ENCODE measurements around the gene ATG9B. TPM values are rescaled to one million over a fixed set of nuclear protein-coding genes. Genes with fewer than 3 reads are reported as not detected.

The ATG9B gene
- total RNA-seq, 1 donor from 2014 or later, result 15.4 TPM

Other genes with a start within 250 kb of the ATG9B start
- 24.6 TPM for gene TMEM176B, start 224.1 kb downstream of the ATG9B start, total RNA-seq
- gene TMEM176A, start 223.7 kb downstream of the ATG9B start, total RNA-seq, result 8.8 TPM
- 0.59 TPM for gene AOC1, start 172.0 kb downstream of the ATG9B start, total RNA-seq
- 0.99 TPM for gene KCNH2, start 46.2 kb downstream of the ATG9B start, total RNA-seq
- gene NOS3, start 33.5 kb downstream of the ATG9B start, total RNA-seq, result 3.5 TPM
- 13.2 TPM for gene ABCB8, start 4.0 kb upstream of the ATG9B start, total RNA-seq
- gene ASIC3, start 24.0 kb upstream of the ATG9B start, total RNA-seq, result 0.39 TPM
- 6.4 TPM for gene CDK5, start 33.4 kb upstream of the ATG9B start, total RNA-seq
- gene SLC4A2, start 35.1 kb upstream of the ATG9B start, total RNA-seq, result 28.2 TPM
- 35.9 TPM for gene FASTK, start 56.3 kb upstream of the ATG9B start, total RNA-seq
- 7.6 TPM for gene TMUB1, start 59.0 kb upstream of the ATG9B start, total RNA-seq
- 27.6 TPM for gene AGAP3, start 62.0 kb upstream of the ATG9B start, total RNA-seq
- gene GBX1, start 143.2 kb upstream of the ATG9B start, total RNA-seq, result 0.30 TPM
- 0.69 TPM for gene ASB10, start 162.8 kb upstream of the ATG9B start, total RNA-seq
- gene H2BK1, start 186.0 kb upstream of the ATG9B start, total RNA-seq, result not detected
- 16.7 TPM for gene ABCF2, start 202.7 kb upstream of the ATG9B start, total RNA-seq
- gene CHPF2, start 208.0 kb upstream of the ATG9B start, total RNA-seq, result 18.5 TPM
- gene SMARCD3, start 224.2 kb upstream of the ATG9B start, total RNA-seq, result 34.5 TPM